ENCODE measurements around the gene VPS26C.

GRCh38 chr21:37208741-37209225 lies 58.4 kb downstream of the VPS26C start:
- TF ChIP-seq CTCF (IDR thresholded peaks at IDR 0.05), result no peak
- TF ChIP-seq POLR2A (IDR thresholded peaks at IDR 0.05), result no peak
